ENCODE data around the gene RPS6KA5.
"Not testable (repeated sequence)": the region's sequence is repeated elsewhere in the genome, so short reads cannot be mapped to it uniquely, and the experiment has no call there.

The RPS6KA5 gene

DNA sequence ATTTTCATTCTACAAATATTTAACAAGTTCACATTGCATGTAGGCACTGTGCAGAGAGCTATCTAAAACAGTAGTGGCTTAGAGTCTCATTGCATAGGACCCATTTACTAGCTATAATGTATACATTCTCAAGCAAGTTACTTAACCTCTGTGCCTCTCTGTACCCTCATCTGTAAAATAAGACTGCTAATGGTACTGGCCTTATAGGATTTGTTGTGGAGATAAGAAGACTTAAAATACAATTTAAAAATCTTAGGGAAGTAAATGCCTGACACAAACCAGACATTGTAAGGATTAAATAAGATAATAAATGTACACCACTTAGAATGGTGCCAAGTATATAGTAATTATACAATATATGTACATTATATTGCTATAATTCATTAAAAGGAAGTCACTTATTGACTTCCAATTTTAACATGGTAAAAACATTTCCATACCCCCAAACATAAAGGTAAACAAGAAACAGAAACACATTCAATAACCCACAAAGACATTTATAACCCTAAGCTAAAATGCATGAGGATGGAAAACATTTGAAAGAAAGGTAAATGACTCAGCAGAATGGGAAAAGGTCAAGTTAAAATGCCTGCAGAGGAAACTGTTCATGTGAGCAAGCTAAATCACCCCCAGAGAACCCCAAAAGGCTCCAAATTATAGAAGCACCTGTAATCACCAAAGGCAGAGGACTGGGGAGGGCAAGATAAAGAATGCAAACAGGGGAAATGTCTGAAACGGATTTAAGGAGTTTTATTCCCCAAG, 30.8 kb downstream of the RPS6KA5 start:
- no peak for DNase-seq

DNA sequence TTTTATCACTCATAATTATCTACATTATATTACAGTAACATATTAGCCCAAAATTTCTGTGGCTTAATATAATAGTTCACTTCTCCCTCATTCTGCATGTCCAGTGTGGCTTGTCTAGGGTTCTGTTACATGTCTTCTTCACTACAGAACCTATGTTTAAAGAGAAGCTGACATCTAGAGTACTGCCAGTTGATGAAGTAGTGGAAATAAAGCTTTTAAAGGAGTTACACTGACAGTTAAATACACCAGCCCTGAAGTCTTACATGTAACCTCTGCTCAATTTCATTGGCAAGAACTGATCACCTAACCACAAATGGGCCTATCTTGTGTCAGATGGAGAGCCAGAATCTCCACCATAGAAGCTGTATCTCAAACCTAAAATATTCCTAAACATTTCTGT, 32.9 kb downstream of the RPS6KA5 start:
- no peak for DNase-seq

DNA sequence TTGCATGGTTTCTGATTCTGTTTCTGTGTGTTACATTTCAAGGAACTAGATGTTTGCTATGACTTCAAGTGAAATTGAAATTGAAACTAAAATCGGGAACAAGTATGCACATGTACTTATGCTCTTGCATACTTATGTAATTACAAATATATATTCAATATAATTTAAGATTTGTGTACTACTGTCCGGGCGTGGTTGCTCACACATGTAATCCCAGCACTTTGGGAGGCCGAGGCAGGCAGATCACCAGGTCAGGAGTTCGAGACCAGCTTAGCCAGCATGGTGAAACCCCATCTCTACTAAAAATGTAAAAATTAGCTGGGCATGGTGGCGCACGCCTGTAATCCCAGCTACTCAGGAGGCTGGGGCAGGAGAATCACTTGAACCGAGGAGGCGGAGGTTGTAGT, 37.8 kb downstream of the RPS6KA5 start:
- not testable (repeated sequence) for DNase-seq

DNA sequence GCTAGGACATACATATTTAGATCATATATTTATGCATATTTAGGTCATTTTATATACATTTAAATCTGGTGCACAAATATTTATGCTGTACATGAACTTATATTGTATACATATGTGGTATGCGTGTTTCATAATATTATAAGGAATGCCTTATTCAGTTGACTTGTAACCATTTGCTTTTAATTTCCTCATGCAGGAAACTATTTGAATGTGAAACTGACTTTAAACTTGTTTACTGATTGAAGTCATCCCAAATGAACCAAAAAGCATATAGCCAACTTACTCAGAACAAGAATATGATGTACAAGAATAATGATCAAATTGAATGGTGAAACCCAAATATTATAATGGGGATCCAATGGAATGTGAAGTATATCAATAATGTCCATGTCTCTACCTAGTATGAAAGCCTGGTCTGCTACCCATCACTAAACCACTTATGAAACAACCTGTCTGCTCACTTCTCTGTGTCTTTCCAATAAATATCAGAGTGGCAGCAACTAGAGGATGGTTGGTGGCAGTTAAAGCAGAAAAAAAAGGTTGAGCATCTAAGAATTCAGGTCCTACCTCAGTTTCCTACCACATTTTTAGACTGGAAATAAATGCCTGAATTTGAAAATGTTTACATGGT, 38.3 kb downstream of the RPS6KA5 start:
- DNase-seq: no peak

DNA sequence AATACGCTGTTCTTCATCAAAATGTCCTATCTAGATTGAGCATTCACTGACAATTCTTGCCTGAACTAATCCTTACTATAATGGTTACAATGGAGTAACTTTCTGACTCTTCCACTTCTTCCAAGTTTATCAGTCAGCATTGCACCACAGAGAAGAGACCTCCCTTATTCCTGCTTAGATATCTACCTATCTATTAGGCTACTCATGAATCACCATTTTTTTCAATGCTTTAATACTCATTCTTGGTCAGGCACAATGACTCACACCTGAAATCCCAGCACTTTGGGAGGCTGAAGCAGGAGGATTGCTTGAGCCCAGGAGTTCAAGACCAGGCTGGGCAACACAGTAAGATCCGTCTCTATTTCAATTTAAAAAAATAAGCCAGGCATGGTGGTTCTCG, 39.3 kb downstream of the RPS6KA5 start:
- DNase-seq: no peak

DNA sequence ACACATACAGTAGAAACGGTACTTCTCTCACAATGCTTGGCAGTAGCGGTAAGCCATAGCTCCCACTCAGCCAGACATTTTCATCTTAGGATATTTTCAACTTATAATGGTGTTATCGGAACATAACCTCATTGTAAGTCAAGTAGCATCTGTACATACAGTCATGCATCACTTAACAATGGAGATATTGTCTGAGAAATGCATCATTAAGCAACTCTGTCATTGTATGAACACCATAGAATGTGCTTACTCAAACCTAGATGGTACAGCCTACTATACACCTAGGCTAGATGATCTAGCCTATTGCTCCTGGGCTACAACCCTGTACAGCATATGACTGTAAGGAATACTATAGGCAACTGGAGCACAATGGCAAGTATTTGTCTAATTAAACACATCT, 40.8 kb downstream of the RPS6KA5 start:
- DNase-seq: no peak

DNA sequence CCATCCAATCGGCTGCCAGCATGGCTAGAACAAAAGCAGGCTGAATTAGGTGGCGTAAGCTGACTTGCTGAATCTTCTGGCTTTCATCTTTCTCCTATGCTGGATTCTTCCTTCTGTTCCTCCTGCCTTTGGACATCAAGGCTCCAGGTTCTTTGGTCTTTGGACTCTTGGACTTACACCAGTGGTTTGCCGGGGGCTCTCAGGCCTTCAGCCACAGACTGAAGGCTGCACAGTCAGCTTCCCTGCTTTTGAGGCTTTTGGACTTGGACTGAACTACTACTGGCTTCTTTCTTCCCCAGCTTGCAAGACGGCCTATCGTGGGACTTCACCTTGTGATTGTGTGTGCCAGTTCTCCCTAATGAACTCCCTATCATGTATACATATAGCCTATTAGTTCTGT, 42.0 kb downstream of the RPS6KA5 start:
- DNase-seq: no peak

DNA sequence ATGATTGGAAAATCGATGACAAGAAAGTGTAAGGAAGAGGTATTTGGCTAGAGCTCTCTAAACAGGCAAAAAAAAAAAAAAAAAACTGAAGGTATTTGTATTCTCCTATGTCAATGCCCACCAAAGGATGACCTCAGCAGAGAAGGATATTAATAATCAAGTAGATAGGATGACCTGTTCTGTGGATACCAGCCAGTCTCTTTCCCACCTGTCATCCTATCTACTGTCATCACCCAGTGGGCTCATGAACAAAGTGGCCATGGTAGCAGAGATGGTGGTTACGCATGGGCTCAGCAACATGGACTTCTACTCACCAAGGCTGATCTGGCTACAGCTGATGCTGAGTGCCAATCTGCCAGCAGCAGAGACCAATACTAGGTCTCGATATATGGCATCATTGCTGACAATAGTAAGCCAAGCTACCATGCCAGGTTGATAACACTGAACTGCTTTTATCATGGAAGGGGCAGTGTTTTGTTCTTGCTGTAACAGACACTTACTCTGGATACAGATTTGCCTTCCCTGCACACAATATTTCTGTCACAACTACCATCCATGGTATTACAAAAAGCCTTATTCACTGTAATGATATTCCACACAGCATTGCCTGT, 43.5 kb downstream of the RPS6KA5 start:
- DNase-seq: no peak

DNA sequence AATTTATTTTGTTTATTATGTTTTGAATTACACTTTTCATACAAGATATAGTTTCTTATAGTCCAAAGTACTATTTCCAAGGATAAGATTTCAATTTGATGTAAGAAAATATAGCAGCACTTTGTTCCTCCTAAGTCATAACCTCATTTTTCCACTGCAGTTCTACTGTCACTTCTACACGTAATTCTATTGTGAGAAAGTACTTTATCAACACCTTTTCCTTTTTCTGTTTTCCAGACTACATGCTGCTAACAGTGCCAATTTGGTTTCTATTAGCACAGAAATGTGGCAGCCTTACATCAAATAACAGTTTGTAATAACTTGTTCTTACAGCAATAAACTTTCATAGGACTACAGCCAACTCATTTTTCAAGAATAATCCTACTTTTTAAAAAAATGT, 45.0 kb downstream of the RPS6KA5 start:
- no peak for DNase-seq

DNA sequence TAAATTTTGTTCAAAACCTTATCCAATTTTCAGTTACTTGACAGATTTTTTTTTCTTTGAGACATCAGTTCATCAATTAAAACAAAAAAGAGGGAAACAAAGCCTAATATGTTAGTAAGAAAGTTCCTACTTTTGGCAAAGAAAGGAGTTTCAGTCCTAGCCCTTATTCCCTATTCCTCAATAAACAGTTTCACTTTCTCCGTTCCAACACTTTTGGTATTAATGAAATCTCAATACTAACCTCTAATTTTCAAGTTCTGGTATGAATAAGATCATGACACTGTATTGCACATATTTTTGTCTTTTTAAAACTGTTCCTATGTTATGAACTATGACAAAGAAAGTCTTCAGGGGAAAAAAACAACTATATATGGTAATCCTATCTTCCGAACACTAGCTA, 48.4 kb downstream of the RPS6KA5 start:
- DNase-seq: no peak

DNA sequence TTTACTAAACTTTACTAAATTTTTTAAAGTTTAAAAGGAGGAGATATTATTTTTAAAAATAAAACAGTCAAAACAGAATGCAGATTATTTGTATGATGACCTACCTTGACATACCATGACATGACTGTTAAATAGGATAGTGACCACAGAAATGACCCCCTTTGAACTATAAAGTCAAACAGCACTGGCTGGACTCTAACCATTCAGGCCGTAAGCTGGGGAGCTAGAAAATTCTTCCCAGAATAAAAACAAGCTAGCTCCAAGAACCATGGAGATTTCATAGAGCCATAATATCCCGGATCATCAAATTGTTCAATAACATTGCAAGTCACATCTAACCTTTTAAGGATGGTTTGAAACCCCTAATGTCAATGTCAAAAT, 50.3 kb downstream of the RPS6KA5 start:
- DNase-seq: no peak

DNA sequence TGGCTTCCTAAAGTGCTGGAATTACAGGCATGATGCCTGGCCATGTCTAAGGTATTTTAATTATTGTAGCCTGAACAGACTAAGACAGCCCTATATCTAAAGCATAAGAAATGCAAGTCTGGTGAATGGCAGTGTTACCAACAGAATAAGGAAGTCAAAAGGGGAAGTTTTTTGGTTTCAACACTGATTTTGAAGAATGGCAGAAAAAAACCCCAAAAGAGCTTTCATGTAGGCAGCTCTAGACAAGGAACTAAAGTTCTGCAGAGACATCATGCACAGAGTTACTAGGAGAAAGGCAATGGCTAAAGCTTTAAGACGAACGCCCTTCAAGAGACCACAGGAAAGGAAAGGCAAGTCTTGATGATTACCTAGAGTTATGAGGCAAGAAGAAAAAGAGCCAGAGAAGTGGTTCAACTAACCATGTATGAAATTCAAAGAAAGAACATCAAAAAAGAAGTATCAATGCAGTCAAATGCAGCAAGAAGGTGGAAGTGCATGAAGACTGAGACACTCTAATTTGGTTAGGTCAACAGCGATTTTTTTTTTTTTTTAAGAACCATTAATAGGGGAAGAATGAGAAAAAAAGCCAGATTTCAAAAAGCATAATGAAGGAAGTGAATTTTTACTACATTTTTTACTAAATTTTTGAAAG, 50.8 kb downstream of the RPS6KA5 start:
- no peak for DNase-seq

DNA sequence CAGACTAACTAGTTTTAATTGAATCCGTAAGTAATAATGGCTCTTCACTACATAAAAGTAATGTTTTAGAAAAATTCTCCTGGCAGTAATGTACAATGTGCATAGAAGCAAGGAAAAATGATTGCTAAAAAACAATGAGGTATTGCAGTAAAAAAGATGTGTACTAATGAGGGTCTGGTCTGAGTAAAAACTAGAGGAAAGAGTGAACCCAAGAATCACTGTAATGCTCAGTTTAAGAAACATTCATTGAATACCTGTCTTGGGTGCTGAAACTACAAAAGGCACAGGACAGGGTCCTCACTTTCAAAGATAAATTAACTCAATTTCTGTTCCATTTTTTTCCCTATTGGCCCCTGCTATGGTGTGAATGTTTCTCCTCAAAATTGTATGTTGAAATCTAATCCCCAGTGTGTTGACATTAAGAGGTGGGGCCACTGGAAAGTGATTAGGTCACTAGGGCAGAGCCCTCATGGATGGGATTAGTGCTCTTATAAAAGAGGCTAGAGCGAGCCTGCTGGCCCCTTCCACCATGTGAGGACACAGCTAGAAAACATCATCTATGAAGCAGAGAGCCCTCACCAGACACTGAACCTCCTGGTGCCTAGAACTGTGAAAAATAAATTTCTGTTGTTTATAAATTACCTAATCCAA, 51.6 kb downstream of the RPS6KA5 start:
- DNase-seq: no peak

DNA sequence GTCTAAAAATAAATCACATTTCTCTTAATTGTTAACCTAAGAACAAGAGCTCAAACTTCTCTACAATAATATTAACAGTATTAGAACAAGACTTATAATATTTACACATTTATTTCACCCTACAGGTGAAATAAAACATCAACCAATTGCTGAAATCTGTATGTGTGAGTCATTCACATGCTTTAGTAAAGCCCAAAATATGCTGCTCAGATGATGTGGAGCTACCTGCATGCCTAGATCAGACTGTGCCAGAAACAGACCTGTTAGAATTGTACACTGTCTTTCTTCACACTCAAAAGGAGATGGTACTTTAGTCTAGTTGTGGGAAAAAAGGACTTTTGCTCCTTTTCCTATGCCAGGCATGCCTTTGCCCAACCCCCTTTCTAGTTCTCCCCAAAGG, 54.7 kb downstream of the RPS6KA5 start:
- no peak for DNase-seq

DNA sequence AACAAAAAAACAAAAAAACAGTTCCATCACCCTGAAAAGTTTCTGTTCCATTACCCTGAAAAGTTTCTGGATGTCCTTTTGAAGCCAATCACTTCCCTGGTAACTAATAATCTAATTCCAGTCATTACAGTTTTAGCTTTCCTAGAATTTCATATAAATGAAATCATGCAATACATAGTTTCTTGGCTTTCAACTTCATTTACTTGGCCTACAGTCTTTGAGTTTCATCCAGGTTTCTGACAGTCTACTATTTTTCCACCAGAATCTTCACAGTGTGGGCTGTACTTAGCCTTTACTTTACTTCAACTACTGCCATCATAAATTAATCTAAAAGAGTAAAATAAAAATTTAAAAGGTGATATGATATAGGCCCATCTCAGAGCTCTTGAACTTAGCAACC, 55.5 kb downstream of the RPS6KA5 start:
- no peak for DNase-seq

DNA sequence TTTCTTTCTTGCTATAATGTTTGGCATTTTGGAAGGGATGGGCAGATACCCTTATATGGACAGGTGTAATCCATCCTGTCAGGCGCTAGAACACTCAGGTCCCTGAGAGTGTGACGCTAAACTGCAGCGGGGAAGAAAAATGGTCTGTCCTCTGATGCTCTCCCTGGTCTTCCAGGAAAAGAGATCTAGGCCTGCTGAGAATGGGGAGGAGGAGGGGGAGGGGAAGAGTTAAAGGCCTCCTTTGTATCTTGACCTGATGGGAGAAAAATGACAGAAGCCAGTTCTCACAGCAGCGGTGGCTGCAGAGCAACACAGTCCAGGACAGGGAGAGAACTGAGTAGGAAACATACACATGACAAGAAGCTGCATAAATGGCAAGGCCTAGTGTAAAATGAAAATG, 61.1 kb downstream of the RPS6KA5 start:
- peak in 32 of 56 donors; percentile 5 to 77 (median 26) for DNase-seq

DNA sequence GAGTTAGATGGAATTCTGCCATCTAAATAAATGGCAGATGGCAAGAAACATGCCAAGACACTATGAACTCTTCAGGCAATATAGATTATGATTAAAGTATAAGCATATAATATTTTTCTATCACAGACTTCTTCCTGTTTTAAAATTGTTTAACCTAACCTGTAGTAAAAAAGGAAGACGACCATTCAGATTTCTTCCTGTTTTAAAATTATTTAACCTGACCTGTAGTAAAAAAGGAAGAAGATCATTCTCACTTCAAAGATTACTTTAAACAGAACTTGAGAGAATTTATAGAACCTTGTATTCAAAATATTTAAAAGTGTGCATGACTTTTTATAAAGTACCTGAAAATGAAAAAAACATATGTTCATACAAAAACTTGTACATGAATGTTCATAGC, 63.5 kb downstream of the RPS6KA5 start:
- no peak for DNase-seq

DNA sequence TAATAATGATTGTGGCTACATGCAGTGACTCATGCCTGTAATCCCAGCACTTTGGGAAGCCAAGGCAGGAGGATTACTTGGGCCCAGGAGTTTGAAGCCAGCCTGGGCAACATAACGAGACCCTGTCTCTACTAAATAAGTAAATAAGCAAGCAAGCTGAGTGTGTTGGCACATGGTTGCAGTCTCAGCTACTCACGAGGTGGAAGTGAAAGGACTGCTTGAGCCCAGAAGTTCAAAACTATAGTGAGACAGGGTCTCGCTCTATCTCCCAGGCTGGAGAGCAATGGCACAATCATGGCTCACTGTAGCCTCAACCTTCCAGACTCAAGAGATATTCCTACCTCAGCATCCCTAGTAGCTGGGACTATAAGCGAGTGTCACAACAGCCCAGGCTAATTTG, 64.7 kb downstream of the RPS6KA5 start:
- no peak for DNase-seq

DNA sequence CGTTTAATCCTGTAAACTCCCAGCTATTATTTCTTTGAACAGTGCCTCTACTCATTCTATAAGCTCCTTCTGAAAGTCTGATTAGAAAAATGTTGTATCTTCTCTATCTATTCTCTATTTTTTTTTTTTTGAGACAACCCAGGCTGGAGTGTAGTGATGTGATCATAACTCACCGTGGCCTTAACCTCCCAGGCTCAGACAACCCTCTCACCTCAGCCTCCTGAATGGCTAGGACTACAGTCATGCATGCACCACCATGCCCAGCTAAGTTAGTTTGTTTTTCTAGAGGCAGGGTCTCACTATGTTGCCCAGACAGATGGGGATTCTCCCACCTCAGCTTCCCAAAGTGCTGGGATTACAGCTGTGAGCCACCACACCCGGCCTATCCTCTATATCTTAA, 66.6 kb downstream of the RPS6KA5 start:
- DNase-seq: no peak

DNA sequence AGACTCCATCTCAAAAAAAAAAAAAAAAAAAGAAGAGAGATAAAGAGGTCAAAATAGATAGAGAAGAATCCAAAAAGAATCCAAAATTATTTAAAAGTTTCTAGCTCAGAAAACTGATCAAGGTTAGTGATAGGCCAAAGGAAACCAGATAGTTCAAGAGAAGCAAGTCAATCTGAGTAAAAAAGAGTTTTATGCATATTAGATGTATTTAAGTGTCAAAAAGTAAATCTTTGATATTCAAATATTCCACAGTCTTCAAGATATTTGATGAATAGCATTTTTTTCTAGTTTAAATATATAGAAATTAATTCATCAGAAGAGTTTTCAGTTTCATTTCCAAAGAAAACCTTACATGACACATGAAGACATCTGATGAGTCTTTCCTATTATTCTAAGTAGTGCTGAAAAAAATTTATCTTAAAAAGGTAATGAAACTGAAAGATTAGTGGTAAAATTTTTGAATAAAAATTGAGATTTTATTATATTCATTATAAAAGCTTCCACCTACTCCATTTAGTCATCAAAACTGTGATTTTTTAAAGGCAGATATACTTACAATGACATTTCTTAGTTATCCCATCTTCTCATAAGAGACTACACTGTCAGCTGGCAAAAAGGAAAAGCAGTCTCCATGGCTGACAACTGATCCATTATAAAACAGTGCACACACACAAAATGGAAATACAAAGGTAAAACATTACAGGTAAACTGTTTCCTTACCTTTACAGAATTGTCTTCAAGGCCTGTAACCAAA, 68.6 kb downstream of the RPS6KA5 start:
- DNase-seq: no peak

DNA sequence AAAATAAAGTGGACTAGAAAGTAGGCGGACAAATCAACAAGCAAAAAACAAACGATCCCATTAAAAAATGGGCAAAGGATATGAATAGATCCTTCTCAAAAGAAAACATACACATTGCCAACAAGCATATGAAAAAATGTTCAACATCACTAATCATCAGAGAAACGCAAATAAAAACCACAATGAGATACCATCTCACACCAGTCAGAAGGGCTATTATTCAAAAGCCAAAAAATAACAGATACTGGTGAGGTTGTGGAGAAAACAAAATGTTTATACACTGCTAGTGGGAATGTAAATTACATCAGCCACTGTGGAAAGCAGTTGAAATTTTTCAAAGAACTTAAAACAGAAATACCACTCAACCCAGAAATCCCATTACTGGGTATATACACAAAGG, 70.3 kb downstream of the RPS6KA5 start:
- DNase-seq: no peak
